ENCODE results near the gene EHD4.

GRCh38 chr15:41905036-41905793 lies 67.1 kb downstream of the EHD4 start:
- TF ChIP-seq CTCF (IDR thresholded peaks at IDR 0.05) (no peak), EP300 (IDR thresholded peaks at IDR 0.05) (no peak), POLR2AphosphoS5 (IDR thresholded peaks at IDR 0.05) (no peak), POLR2A (IDR thresholded peaks at IDR 0.05) (no peak)

All from gastroesophageal sphincter (tissue), 3 donors.